ENCODE measurements around the gene VGLL3.

The VGLL3 gene

DNA sequence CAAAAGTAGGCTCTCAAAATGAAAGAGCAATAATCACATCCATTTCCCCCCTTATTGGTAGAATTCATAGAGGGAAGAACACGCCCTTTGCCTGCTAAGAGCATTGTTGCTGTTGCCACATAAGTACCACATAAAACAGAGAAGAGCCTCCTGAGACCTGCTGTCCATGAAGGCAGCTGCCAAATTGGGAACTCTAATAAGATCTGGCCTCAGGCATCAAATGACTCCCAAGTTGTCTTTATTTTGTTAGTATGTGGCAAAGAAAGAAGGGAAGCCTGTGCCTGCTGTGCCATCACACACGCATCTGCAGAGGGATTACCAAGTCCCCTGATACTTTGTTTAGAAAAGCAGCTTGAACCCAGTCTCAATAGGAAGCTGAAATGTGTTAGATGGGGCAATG lies 23.9 kb downstream of the VGLL3 start:
- Histone ChIP-seq H3K4me3 (no peak overlapping the region), H3K4me2 (peak overlapping the region in 7 of 11 experiments; percentile 5 to 50 (median 36); a peak in 11 of 22 replicates), H3K27me3 (no peaks in the 10 kb centered on the region), H4K20me1 (no peaks in the 10 kb centered on the region), H3K4me1 (peaks cover 0 to 9% (median 7%) of the 10 kb centered on the region in 10 experiments; a peak in 10 of 20 replicates), H3K9ac (no peak overlapping the region), H3K27ac (no peak overlapping the region), H3K9me3 (replicated peaks in 1 of 11) (no peaks in the 10 kb centered on the region), H3K36me3 (no peaks in the 10 kb centered on the region)
- TF ChIP-seq Cebpa-rat (IDR thresholded peaks at IDR 0.05), result peak in 1 of 11 experiments; percentile 27; a peak in 1 of 22 replicates

- Histone ChIP-seq H3K9me3 (replicated peaks in 1 of 11) (no peaks in the 10 kb centered on the region), H3K4me1 (peaks cover 0 to 9% (median 7%) of the 10 kb centered on the region in 10 experiments; a peak in 10 of 20 replicates), H3K27ac (no peak overlapping the region), H3K9ac (no peak overlapping the region), H3K4me2 (no peak overlapping the region), H4K20me1 (no peaks in the 10 kb centered on the region), H3K27me3 (no peaks in the 10 kb centered on the region), H3K36me3 (no peaks in the 10 kb centered on the region), H3K4me3 (no peak overlapping the region)
- TF ChIP-seq Cebpa-rat (IDR thresholded peaks at IDR 0.05), result no peak
These were observed 25.8 kb downstream of the VGLL3 start for GRCh38 chr3:86965166-86965565.

DNA sequence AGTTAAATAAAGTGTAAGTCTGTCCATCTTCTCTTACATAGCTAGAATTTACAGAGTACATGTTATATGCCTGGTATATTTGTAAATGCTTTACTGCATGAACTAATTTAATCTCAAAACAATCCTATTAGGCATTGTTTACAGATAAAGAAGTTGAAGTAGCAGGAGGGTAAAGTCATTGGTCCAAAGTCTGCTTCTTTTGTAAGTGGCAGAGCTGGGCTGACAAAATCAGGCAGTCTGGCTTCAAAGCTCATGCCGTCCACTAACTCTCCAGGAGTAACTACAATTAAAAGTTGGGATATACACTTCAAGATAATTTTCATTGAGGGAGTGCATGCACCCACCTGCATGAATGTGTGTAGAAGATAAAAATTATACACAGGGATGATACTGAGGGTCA lies 27.3 kb downstream of the VGLL3 start:
- Histone ChIP-seq H3K4me1 (peaks cover 0 to 9% (median 7%) of the 10 kb centered on the region in 10 experiments; a peak in 10 of 20 replicates), H3K9me3 (replicated peaks in 1 of 11) (no peaks in the 10 kb centered on the region)
- no peak for TF ChIP-seq Cebpa-rat (IDR thresholded peaks at IDR 0.05)

GRCh38 chr3:86961297-86961696 lies 29.7 kb downstream of the VGLL3 start:
- TF ChIP-seq Cebpa-rat (IDR thresholded peaks at IDR 0.05), result no peak
- Histone ChIP-seq H3K9ac (no peak overlapping the region), H3K4me1 (no peaks in the 10 kb centered on the region), H3K9me3 (replicated peaks in 1 of 11) (no peaks in the 10 kb centered on the region), H3K4me3 (no peak overlapping the region), H4K20me1 (no peaks in the 10 kb centered on the region), H3K27me3 (no peaks in the 10 kb centered on the region), H3K4me2 (no peak overlapping the region), H3K27ac (no peak overlapping the region), H3K36me3 (no peaks in the 10 kb centered on the region)

More for the DNA sequence above, 27.3 kb downstream of the VGLL3 start:
- no peak overlapping the region for H3K4me3 ChIP-seq
- no peaks in the 10 kb centered on the region for H3K27me3 ChIP-seq
- H3K4me2 ChIP-seq, result no peak overlapping the region
- H3K36me3 ChIP-seq, result no peaks in the 10 kb centered on the region
- no peaks in the 10 kb centered on the region for H4K20me1 ChIP-seq
- no peak overlapping the region for H3K9ac ChIP-seq
- no peak overlapping the region for H3K27ac ChIP-seq

DNA sequence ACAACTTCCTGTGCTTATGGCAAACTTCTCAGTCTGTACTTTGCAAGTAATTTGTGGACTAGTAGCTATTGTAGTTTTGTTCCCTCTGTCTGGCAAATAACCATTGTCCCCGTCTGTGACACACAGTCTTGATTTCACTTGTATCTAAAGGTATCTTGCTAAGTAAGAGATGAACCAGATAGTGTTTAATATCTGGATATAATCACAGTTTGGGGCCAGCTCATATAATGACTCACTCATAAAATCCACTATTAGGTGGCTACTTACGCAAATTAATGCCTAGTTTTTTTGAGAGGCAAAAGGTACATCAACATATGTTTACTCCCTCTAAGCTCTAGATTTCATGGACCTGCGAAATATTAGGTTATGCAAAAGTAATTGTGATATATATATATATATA lies 30.4 kb downstream of the VGLL3 start:
- H3K27ac ChIP-seq, result no peak overlapping the region

DNA sequence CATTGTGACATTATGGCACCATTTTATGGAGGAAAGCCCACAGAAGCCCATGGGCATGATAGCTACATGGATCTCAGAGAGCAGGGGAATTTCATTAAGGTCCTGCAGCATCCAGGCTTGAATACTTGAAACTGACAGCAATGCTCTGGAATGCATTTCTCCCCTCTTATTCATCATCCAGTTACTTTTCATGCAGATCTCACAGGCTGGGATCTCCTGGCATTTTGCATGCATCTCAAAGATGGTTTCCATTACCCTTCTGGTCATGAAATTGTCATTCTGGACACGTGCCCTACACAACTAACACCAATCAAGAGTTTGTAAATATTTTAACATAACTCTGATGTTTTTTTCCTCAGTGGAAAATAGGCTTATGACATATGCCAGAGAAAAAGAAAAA lies 32.4 kb downstream of the VGLL3 start:
- Histone ChIP-seq H3K9ac (no peak overlapping the region), H3K27me3 (no peaks in the 10 kb centered on the region), H4K20me1 (no peaks in the 10 kb centered on the region), H3K27ac (no peak overlapping the region), H3K4me1 (no peaks in the 10 kb centered on the region), H3K4me3 (no peak overlapping the region), H3K36me3 (no peaks in the 10 kb centered on the region), H3K4me2 (no peak overlapping the region), H3K9me3 (replicated peaks in 1 of 11) (no peaks in the 10 kb centered on the region)
- TF ChIP-seq Cebpa-rat (IDR thresholded peaks at IDR 0.05), result no peak

More for the DNA sequence above, 30.4 kb downstream of the VGLL3 start:
- no peaks in the 10 kb centered on the region for H4K20me1 ChIP-seq
- H3K4me2 ChIP-seq, result no peak overlapping the region
- no peak overlapping the region for H3K4me3 ChIP-seq
- H3K9me3 ChIP-seq (replicated peaks in 1 of 11), result no peaks in the 10 kb centered on the region
- TF ChIP-seq Cebpa-rat (IDR thresholded peaks at IDR 0.05), result no peak
- no peaks in the 10 kb centered on the region for H3K36me3 ChIP-seq
- no peaks in the 10 kb centered on the region for H3K4me1 ChIP-seq
- no peaks in the 10 kb centered on the region for H3K27me3 ChIP-seq
- H3K9ac ChIP-seq, result no peak overlapping the region

DNA sequence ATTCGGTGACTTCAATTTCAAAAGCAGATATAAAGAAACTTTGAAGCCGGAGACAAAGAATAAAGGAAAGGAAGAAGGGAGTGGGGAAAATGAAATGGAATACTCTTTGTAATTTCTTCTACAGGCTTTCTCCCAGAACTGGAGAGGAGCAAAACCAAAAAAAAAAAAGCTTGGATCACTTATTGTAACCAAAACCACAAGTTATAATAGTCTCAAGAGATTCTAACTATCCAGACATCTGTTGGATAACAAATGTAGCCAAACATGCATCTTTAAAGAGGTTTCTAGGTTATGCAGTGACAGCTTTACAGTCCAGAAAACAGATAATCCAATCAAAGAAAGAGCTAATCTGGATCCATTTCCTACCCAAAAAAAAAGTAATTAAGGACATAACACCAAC lies 36.2 kb downstream of the VGLL3 start:
- Histone ChIP-seq H4K20me1 (no peaks in the 10 kb centered on the region), H3K9ac (no peak overlapping the region), H3K4me1 (no peaks in the 10 kb centered on the region), H3K4me2 (no peak overlapping the region), H3K27ac (no peak overlapping the region), H3K36me3 (no peaks in the 10 kb centered on the region), H3K9me3 (replicated peaks in 1 of 11) (no peaks in the 10 kb centered on the region), H3K4me3 (no peak overlapping the region), H3K27me3 (no peaks in the 10 kb centered on the region)
- no peak for TF ChIP-seq Cebpa-rat (IDR thresholded peaks at IDR 0.05)

- Histone ChIP-seq H3K27me3 (no peaks in the 10 kb centered on the region), H4K20me1 (no peaks in the 10 kb centered on the region), H3K36me3 (no peaks in the 10 kb centered on the region), H3K9ac (no peak overlapping the region), H3K4me2 (no peak overlapping the region), H3K4me3 (no peak overlapping the region), H3K4me1 (no peaks in the 10 kb centered on the region), H3K27ac (no peak overlapping the region), H3K9me3 (replicated peaks in 1 of 11) (no peaks in the 10 kb centered on the region)
- no peak for TF ChIP-seq Cebpa-rat (IDR thresholded peaks at IDR 0.05)
These were observed 36.7 kb downstream of the VGLL3 start for GRCh38 chr3:86954226-86954625.

DNA sequence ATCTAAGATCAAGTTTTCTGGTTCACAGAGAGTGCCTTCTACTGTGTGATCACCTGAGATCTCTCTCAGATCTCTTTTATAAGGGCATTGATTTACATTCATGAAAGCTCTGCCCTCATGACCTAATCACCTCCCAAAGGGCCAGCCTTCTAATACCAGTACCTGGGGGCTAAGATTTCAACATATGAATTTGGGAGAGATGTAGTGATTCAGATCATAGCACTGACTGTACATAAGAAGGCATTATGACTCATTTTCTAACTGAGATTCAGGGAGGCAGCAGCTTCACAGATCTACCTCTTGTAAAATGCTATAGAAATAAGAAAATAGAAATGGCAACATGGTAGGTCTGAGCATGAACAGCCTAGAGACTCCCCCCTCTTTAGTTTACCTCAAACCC lies 39.6 kb downstream of the VGLL3 start:
- Histone ChIP-seq H4K20me1 (no peaks in the 10 kb centered on the region), H3K4me2 (no peak overlapping the region), H3K27me3 (no peaks in the 10 kb centered on the region), H3K9ac (no peak overlapping the region), H3K27ac (no peak overlapping the region), H3K9me3 (replicated peaks in 1 of 11) (no peaks in the 10 kb centered on the region), H3K4me1 (no peaks in the 10 kb centered on the region), H3K36me3 (no peaks in the 10 kb centered on the region), H3K4me3 (no peak overlapping the region)
- TF ChIP-seq Cebpa-rat (IDR thresholded peaks at IDR 0.05), result no peak

DNA sequence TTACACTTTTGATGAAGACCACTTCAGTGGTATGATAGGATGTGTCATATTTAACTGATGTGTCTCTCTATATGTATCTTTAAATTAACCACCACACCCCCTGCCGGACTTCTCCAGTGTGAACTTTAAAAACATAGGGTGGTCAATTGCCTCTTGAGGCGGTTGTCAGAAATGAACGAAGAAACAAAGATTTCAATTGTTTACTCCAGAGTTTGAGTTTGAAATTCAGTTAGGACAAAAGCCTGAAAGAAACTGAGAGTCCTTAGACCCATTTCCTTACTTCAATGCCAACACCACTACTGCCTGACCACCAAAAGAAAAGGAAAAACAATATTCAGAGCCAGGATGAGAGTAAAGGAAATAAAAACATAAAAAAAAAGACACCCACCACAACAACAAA lies 40.2 kb downstream of the VGLL3 start:
- Histone ChIP-seq H3K4me2 (no peak overlapping the region), H3K4me1 (no peaks in the 10 kb centered on the region), H3K27ac (no peak overlapping the region), H3K4me3 (no peak overlapping the region), H4K20me1 (no peaks in the 10 kb centered on the region), H3K27me3 (no peaks in the 10 kb centered on the region), H3K36me3 (no peaks in the 10 kb centered on the region), H3K9me3 (replicated peaks in 1 of 11) (no peaks in the 10 kb centered on the region), H3K9ac (no peak overlapping the region)
- TF ChIP-seq Cebpa-rat (IDR thresholded peaks at IDR 0.05), result no peak

All from BLaER1 treated with 17β-estradiol and CSF1 and Interleukin-3, amounts not matched to agents 10 nM and 100 nM (cell line).